ENCODE data around the gene CDH8. TPM values are rescaled to one million over a fixed set of nuclear protein-coding genes. Genes with fewer than 3 reads are reported as not detected.

CDH8 gene
- total RNA-seq, 1 experiment from 2014 or later: 11.1 TPM

GRCh38 chr16:61900482-61900881 is 135.8 kb downstream of the CDH8 start:
- peaks cover 17% of the 10 kb centered on the region for H3K36me3 Mint-ChIP-seq
- POLR2A ChIA-PET: no interaction called here
- CTCF ChIA-PET: no interaction called here
- ATAC-seq (no peak), DNase-seq (ENCODE audit: low spot score) (no peak)
- no peaks in the 10 kb centered on the region for H3K27me3 Mint-ChIP-seq (ENCODE audit: low read depth)
- peaks cover 4% of the 10 kb centered on the region for H3K4me1 Mint-ChIP-seq
- peaks cover 14% of the 10 kb centered on the region for H3K9me3 Mint-ChIP-seq
- H3K4me3 Mint-ChIP-seq: no peak overlapping the region
- no peak overlapping the region for H3K27ac Mint-ChIP-seq
- TF ChIP-seq CBFB (CRISPR knock-in tag; IDR thresholded peaks at IDR 0.05; ENCODE audit: low read depth) (no peak), ZNF671 (CRISPR knock-in tag; IDR thresholded peaks at IDR 0.05) (no peak), ZBTB21 (CRISPR knock-in tag; IDR thresholded peaks at IDR 0.05; ENCODE audit: borderline replicate concordance) (no peak), TEAD1 (CRISPR knock-in tag; IDR thresholded peaks at IDR 0.05) (no peak), ZNF396 (CRISPR knock-in tag; IDR thresholded peaks at IDR 0.05; ENCODE audit: borderline replicate concordance) (no peak), NR2C2 (CRISPR knock-in tag; IDR thresholded peaks at IDR 0.05) (no peak), GABPB1 (CRISPR knock-in tag; IDR thresholded peaks at IDR 0.05) (no peak), SOX15 (CRISPR knock-in tag; IDR thresholded peaks at IDR 0.05) (no peak), TEAD4 (CRISPR knock-in tag; IDR thresholded peaks at IDR 0.05) (no peak)
- TF ChIP-seq, protein P1, sequence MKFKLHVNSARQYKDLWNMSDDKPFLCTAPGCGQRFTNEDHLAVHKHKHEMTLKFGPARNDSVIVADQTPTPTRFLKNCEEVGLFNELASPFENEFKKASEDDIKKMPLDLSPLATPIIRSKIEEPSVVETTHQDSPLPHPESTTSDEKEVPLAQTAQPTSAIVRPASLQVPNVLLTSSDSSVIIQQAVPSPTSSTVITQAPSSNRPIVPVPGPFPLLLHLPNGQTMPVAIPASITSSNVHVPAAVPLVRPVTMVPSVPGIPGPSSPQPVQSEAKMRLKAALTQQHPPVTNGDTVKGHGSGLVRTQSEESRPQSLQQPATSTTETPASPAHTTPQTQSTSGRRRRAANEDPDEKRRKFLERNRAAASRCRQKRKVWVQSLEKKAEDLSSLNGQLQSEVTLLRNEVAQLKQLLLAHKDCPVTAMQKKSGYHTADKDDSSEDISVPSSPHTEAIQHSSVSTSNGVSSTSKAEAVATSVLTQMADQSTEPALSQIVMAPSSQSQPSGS (CRISPR knock-in tag; IDR thresholded peaks at IDR 0.05; ENCODE audit: borderline replicate concordance, low read depth): no peak
- TF ChIP-seq, protein P2, sequence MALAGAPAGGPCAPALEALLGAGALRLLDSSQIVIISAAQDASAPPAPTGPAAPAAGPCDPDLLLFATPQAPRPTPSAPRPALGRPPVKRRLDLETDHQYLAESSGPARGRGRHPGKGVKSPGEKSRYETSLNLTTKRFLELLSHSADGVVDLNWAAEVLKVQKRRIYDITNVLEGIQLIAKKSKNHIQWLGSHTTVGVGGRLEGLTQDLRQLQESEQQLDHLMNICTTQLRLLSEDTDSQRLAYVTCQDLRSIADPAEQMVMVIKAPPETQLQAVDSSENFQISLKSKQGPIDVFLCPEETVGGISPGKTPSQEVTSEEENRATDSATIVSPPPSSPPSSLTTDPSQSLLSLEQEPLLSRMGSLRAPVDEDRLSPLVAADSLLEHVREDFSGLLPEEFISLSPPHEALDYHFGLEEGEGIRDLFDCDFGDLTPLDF (CRISPR knock-in tag; IDR thresholded peaks at IDR 0.05): no peak
- TF ChIP-seq, protein P3, sequence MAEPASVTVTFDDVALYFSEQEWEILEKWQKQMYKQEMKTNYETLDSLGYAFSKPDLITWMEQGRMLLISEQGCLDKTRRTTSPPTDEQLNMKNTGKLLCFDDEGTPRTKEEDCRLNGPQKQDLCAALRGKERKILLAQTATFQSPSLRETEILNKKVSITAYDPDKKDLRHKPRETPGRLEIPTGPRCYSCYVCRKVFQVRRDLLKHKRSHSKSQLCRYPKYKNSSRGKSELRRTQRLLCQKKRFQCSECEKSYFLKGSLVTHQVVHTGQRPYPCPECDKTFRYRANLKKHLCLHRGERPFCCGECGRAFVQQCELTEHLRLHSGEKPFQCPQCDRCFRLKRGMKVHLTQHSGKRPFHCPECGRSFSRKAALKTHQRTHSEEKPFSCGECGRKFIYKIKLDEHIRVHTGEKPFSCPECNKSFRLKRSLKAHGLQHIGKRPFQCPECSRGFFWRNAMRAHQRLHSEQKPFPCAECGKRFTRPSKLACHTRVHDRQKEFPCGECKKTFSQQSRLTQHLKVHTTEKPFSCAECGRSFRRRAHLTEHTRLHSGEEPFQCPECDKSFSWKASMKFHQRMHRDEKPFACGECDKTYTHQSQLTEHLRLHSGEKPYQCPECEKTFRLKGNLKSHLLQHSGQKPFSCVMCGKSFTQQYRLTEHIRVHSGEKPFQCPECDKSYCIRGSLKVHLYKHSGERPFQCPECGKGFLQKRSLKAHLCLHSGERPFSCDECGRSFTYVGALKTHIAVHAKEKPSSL (CRISPR knock-in tag; conservative IDR thresholded peaks at IDR 0.05): no peak
- TF ChIP-seq, protein P4, sequence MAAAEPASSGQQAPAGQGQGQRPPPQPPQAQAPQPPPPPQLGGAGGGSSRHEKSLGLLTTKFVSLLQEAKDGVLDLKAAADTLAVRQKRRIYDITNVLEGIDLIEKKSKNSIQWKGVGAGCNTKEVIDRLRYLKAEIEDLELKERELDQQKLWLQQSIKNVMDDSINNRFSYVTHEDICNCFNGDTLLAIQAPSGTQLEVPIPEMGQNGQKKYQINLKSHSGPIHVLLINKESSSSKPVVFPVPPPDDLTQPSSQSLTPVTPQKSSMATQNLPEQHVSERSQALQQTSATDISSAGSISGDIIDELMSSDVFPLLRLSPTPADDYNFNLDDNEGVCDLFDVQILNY (CRISPR knock-in tag; IDR thresholded peaks at IDR 0.05): no peak

GRCh38 chr16:61897657-61898056 is 138.6 kb downstream of the CDH8 start:
- POLR2A ChIA-PET: no interaction called here
- CTCF ChIA-PET: no interaction called here
- no peak for ATAC-seq

More at GRCh38 chr16:61897657-61898056, 138.6 kb downstream of the CDH8 start:
- Mint-ChIP-seq H3K27ac (no peak overlapping the region), H3K36me3 (peaks cover 2% of the 10 kb centered on the region; the same call in 1 of the 2 replicates), H3K4me3 (no peak overlapping the region), H3K4me1 (peaks cover 14% of the 10 kb centered on the region), H3K9me3 (no peaks in the 10 kb centered on the region), H3K27me3 (ENCODE audit: low read depth) (no peaks in the 10 kb centered on the region)
- TF ChIP-seq TEAD1 (CRISPR knock-in tag; IDR thresholded peaks at IDR 0.05): no peak
- TF ChIP-seq PRDM15 (CRISPR knock-in tag; IDR thresholded peaks at IDR 0.05): no peak
- no peak for TF ChIP-seq AFF4 (CRISPR knock-in tag; IDR thresholded peaks at IDR 0.05; ENCODE audit: borderline replicate concordance)
- TF ChIP-seq ZNF416 (CRISPR knock-in tag; IDR thresholded peaks at IDR 0.05): no peak
- no peak for TF ChIP-seq KAT7 (CRISPR knock-in tag; IDR thresholded peaks at IDR 0.05; ENCODE audit: borderline replicate concordance)
- TF ChIP-seq ATF1 (CRISPR knock-in tag; IDR thresholded peaks at IDR 0.05): no peak
- TF ChIP-seq ZBTB21 (CRISPR knock-in tag; IDR thresholded peaks at IDR 0.05; ENCODE audit: borderline replicate concordance): no peak
- TF ChIP-seq FOXK1 (CRISPR knock-in tag; IDR thresholded peaks at IDR 0.05): no peak
- no peak for TF ChIP-seq ZNF423 (CRISPR knock-in tag; IDR thresholded peaks at IDR 0.05)
- DNase-seq (ENCODE audit: low spot score): no peak
